CD4-positive, alpha-beta memory T cell (primary cell): ENCODE data around the gene SEPSECS. TPM values are rescaled to one million over a fixed set of nuclear protein-coding genes. Genes with fewer than 3 reads are reported as not detected.
A peak's percentile ranks its signal among the peaks of the same experiment; 100 is the strongest.

ENCODE experiments used
- CTCF ChIA-PET: fragments of 350-600 bp; sonication (Branson Sonifier 250); formaldehyde crosslinking; loops from one replicate; lab custom pipeline; 2021; ENCODE audit warnings: inconsistent platforms; ENCODE audit not compliant: partially characterized antibody; lab: Charles Lee
- POLR2A ChIA-PET: fragments of 350-600 bp; sonication (Branson Sonifier 250); formaldehyde crosslinking; loops from one replicate; lab custom pipeline; 2021; ENCODE audit not compliant: partially characterized antibody; lab: Charles Lee
- DNase-seq, 5 donors: peaks; one replicate each; pipeline versions ENCODE4 v3.0.0 to v3.0.0-alpha.2; 2020 to 2022; ENCODE audit warnings: mixed read lengths in 1 of 5
- H3K27ac ChIP-seq: one replicate; pipeline ENCODE4 v1.7.0; 2013; ENCODE audit warnings: low read depth, low read length
- H3K27me3 ChIP-seq: 2 replicates; pipeline ENCODE4 v1.7.0; 2013; ENCODE audit warnings: mild to moderate bottlenecking, low read length, moderate library complexity; ENCODE audit not compliant: insufficient read depth
- H3K36me3 ChIP-seq: 2 replicates; pipeline ENCODE4 v1.7.0; 2013; ENCODE audit warnings: mild to moderate bottlenecking, low read length, moderate library complexity; ENCODE audit not compliant: insufficient read depth
- H3K4me1 ChIP-seq: 2 replicates; pipeline ENCODE4 v1.7.0; 2013; ENCODE audit warnings: mild to moderate bottlenecking, low read length, moderate library complexity; ENCODE audit not compliant: insufficient read depth
- H3K4me3 ChIP-seq, 2 donors: one replicate each; pipeline ENCODE4 v1.7.0; 2013; ENCODE audit warnings: low read length in 2 of 2, mild to moderate bottlenecking in 1 of 2
- H3K9me3 ChIP-seq, 2 donors: one replicate each; pipeline ENCODE4 v1.7.0; 2013; ENCODE audit warnings: low read length in 2 of 2, control low read depth in 1 of 2; ENCODE audit not compliant: control insufficient read depth in 1 of 2
- H3K27ac Mint-ChIP-seq, 7 donors: one replicate each; pipeline ENCODE4 v1.8.0; 2020 to 2021; ENCODE audit warnings: mixed read lengths in 7 of 7, mild to moderate bottlenecking in 6 of 7, inconsistent platforms in 3 of 7, moderate library complexity in 3 of 7
- H3K27me3 Mint-ChIP-seq, 2 donors: one replicate each; pipeline ENCODE4 v1.8.0; 2020 to 2021; ENCODE audit warnings: mixed read lengths in 2 of 2
- H3K36me3 Mint-ChIP-seq, 2 donors: one replicate each; pipeline ENCODE4 v1.8.0; 2020 to 2021; ENCODE audit warnings: mixed read lengths in 2 of 2, inconsistent platforms in 1 of 2, mild to moderate bottlenecking in 1 of 2
- H3K4me1 Mint-ChIP-seq, 4 donors: one replicate each; pipeline ENCODE4 v1.8.0; 2020 to 2021; ENCODE audit warnings: mixed read lengths in 4 of 4, mild to moderate bottlenecking in 1 of 4
- H3K4me3 Mint-ChIP-seq, 8 donors: one replicate each; pipeline ENCODE4 v1.8.0; 2020 to 2021; ENCODE audit warnings: mixed read lengths in 8 of 8, mild to moderate bottlenecking in 7 of 8, moderate library complexity in 6 of 8, inconsistent platforms in 3 of 8
- H3K9me3 Mint-ChIP-seq, 8 donors: one replicate each; pipeline ENCODE4 v1.8.0; 2020 to 2021; ENCODE audit warnings: mixed read lengths in 8 of 8, mild to moderate bottlenecking in 5 of 8, inconsistent platforms in 3 of 8, moderate library complexity in 1 of 8
- intact Hi-C: fragments of 100-400 bp; cut with micrococcal nuclease; formaldehyde crosslinking; loops from one replicate; pipeline ENCODE4 v1.15.1; 2023
- polyA plus RNA-seq, 2 donors: library from polyadenylated mRNA; unstranded; fragments of 300-500 nt; fragmentation: Illumina TruSeq; gene quantifications; one replicate each; pipeline ENCODE4 v1.2.3, GENCODE V29; 2021
- total RNA-seq, 2 experiments: library from RNA; stranded (reverse); gene quantifications; one replicate each; pipeline ENCODE4 v1.2.3, GENCODE V29; 2021

Gene SEPSECS
- total and polyA plus RNA-seq, 4 experiments from 2014 or later, result 1.3 to 15.1 (median 9.0) TPM

GRCh38 chr4:25106363-25107151 lies 53.7 kb downstream of the SEPSECS start:
- DNase-seq, result no peak
- no peaks in the 10 kb centered on the region for H3K4me1 ChIP-seq
- intact Hi-C loops, result no loop called here
- no peaks in the 10 kb centered on the region for H3K36me3 ChIP-seq
- H3K27me3 ChIP-seq, result no peaks in the 10 kb centered on the region
- Mint-ChIP-seq H3K36me3 (peaks cover 1 to 5% of the 10 kb centered on the region in 2 donors), H3K27ac (no peak overlapping the region), H3K27me3 (peaks cover 1 to 5% of the 10 kb centered on the region in 2 donors), H3K4me3 (no peak overlapping the region), H3K4me1 (no peaks in the 10 kb centered on the region), H3K9me3 (peaks cover 0 to 7% (median 2%) of the 10 kb centered on the region in 8 donors)
- no peak overlapping the region for H3K4me3 ChIP-seq
- CTCF ChIA-PET, result no interaction called here
- POLR2A ChIA-PET, result no interaction called here
- H3K9me3 ChIP-seq, result peaks cover 0 to under 1% of the 10 kb centered on the region in 2 donors
- H3K27ac ChIP-seq, result no peak overlapping the region

DNA sequence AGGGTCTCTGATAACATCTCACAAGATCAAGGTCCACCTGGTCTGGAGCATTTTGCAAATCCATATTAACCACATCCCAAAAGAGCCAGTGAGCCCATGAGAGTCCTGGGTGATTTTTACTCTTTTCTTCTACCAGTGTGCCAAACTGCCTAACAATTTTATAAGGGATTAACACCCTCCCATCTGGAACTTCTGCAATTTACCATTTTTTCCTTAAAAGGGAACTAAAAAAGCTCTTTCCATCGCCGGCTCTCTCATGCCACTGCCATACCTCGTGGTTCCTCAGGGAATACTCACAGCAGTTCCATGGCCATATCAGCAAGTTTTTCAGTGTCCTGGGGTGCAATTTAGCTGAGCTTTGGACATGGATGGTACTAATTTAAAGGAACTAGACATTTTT lies 55.7 kb downstream of the SEPSECS start:
- no peak overlapping the region for H3K4me3 ChIP-seq
- POLR2A ChIA-PET, result no interaction called here
- H3K27ac ChIP-seq, result no peak overlapping the region
- H3K9me3 ChIP-seq, result peaks cover 0 to 2% of the 10 kb centered on the region in 2 donors
- no peaks in the 10 kb centered on the region for H3K36me3 ChIP-seq
- Mint-ChIP-seq H3K4me3 (no peak overlapping the region), H3K27me3 (peaks cover 4 to 5% of the 10 kb centered on the region in 2 donors), H3K9me3 (peaks cover 0 to 11% (median 4%) of the 10 kb centered on the region in 8 donors), H3K36me3 (peaks cover 1 to 5% of the 10 kb centered on the region in 2 donors), H3K27ac (peak overlapping the region in 1 of 7 donors; percentile 9), H3K4me1 (peaks cover 0 to 4% (median 0%) of the 10 kb centered on the region in 4 donors)
- intact Hi-C loops, result no loop called here
- H3K4me1 ChIP-seq, result no peaks in the 10 kb centered on the region
- no peaks in the 10 kb centered on the region for H3K27me3 ChIP-seq
- no peak for DNase-seq
- CTCF ChIA-PET, result interaction anchor here (0.6 kb wide), 1 partner anchor 884 kb away, joined by 3 read pairs; no protein-coding TSS in a partner anchor

- Mint-ChIP-seq H3K9me3 (peaks cover 0 to 11% (median 4%) of the 10 kb centered on the region in 8 donors), H3K4me1 (peaks cover 0 to 4% (median 0%) of the 10 kb centered on the region in 4 donors), H3K4me3 (no peak overlapping the region), H3K36me3 (peaks cover 0 to 1% of the 10 kb centered on the region in 2 donors), H3K27ac (no peak overlapping the region), H3K27me3 (peaks cover 4 to 6% of the 10 kb centered on the region in 2 donors)
- no peaks in the 10 kb centered on the region for H3K36me3 ChIP-seq
- H3K9me3 ChIP-seq, result peaks cover 0 to 2% of the 10 kb centered on the region in 2 donors
- no peak for DNase-seq
- no peak overlapping the region for H3K4me3 ChIP-seq
- intact Hi-C loops, result no loop called here
- H3K4me1 ChIP-seq, result no peaks in the 10 kb centered on the region
- no peak overlapping the region for H3K27ac ChIP-seq
- POLR2A ChIA-PET, result no interaction called here
- CTCF ChIA-PET, result no interaction called here
- no peaks in the 10 kb centered on the region for H3K27me3 ChIP-seq
Measured at GRCh38 chr4:25103418-25103817, 56.8 kb downstream of the SEPSECS start.

GRCh38 chr4:25101836-25102235 lies 58.4 kb downstream of the SEPSECS start:
- intact Hi-C loops, result no loop called here

DNA sequence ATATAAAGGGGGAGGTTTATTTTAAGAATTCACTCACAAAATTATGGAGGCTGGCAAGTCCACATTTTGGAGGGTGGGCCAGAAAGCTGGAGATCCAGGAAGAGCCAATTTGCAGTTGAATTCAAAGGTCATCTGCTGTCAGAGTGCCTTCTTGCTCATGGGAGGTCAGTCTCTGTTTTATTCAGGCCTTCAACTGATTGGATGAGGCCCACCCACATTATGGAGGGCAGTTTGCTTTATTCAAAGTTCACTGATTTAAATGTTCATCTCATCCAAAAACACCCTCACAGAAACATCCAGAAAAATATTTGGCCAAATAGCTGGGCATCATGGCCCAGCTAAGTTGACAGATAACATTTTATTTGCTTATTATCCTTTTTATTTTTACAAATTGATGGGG lies 59.5 kb downstream of the SEPSECS start:
- CTCF ChIA-PET, result no interaction called here
- H3K4me1 Mint-ChIP-seq, result peaks cover 0 to 4% (median 0%) of the 10 kb centered on the region in 4 donors

More at GRCh38 chr4:25101836-25102235, 58.4 kb downstream of the SEPSECS start:
- DNase-seq, result no peak
- ChIA-PET CTCF (interaction anchor here (1.2 kb wide), 1 partner anchor 122 kb away, joined by 3 read pairs; no protein-coding TSS in a partner anchor), POLR2A (no interaction called here)
- Mint-ChIP-seq H3K9me3 (peaks cover 0 to 11% (median 4%) of the 10 kb centered on the region in 8 donors), H3K27me3 (peaks cover 3 to 5% of the 10 kb centered on the region in 2 donors), H3K36me3 (peaks cover 0 to 1% of the 10 kb centered on the region in 2 donors), H3K27ac (no peak overlapping the region), H3K4me1 (peaks cover 0 to 4% (median 0%) of the 10 kb centered on the region in 4 donors), H3K4me3 (no peak overlapping the region)
- no peak overlapping the region for H3K4me3 ChIP-seq
- H3K27ac ChIP-seq, result no peak overlapping the region
- H3K27me3 ChIP-seq, result no peaks in the 10 kb centered on the region
- H3K4me1 ChIP-seq, result no peaks in the 10 kb centered on the region
- H3K36me3 ChIP-seq, result no peaks in the 10 kb centered on the region
- H3K9me3 ChIP-seq, result peaks cover 0 to 2% of the 10 kb centered on the region in 2 donors

GRCh38 chr4:25100021-25100555 lies 60.2 kb downstream of the SEPSECS start:
- peaks cover 0 to 11% (median 5%) of the 10 kb centered on the region in 8 donors for H3K9me3 Mint-ChIP-seq
- no peak for DNase-seq
- Histone ChIP-seq H3K4me3 (no peak overlapping the region), H3K36me3 (no peaks in the 10 kb centered on the region), H3K27ac (no peak overlapping the region), H3K27me3 (no peaks in the 10 kb centered on the region), H3K4me1 (no peaks in the 10 kb centered on the region), H3K9me3 (peaks cover 0 to 2% of the 10 kb centered on the region in 2 donors)
- no peaks in the 10 kb centered on the region for H3K36me3 Mint-ChIP-seq
- no peak overlapping the region for H3K4me3 Mint-ChIP-seq
- peaks cover 1 to 5% of the 10 kb centered on the region in 2 donors for H3K27me3 Mint-ChIP-seq
- H3K4me1 Mint-ChIP-seq, result peaks cover 0 to 4% (median 0%) of the 10 kb centered on the region in 4 donors
- POLR2A ChIA-PET, result no interaction called here
- intact Hi-C loops, result no loop called here
- CTCF ChIA-PET, result no interaction called here
- H3K27ac Mint-ChIP-seq, result no peak overlapping the region

More for the DNA sequence above, 59.5 kb downstream of the SEPSECS start:
- Histone ChIP-seq H3K4me3 (no peak overlapping the region), H3K36me3 (no peaks in the 10 kb centered on the region), H3K4me1 (no peaks in the 10 kb centered on the region), H3K9me3 (peaks cover 0 to 2% of the 10 kb centered on the region in 2 donors), H3K27ac (no peak overlapping the region), H3K27me3 (no peaks in the 10 kb centered on the region)
- Mint-ChIP-seq H3K36me3 (no peaks in the 10 kb centered on the region), H3K27ac (no peak overlapping the region), H3K27me3 (peaks cover 3 to 5% of the 10 kb centered on the region in 2 donors), H3K4me3 (no peak overlapping the region), H3K9me3 (peaks cover 0 to 11% (median 5%) of the 10 kb centered on the region in 8 donors)
- DNase-seq, result no peak
- intact Hi-C loops, result no loop called here
- POLR2A ChIA-PET, result no interaction called here
